SK-N-MC (cell line): ENCODE measurements around the gene KRTAP10-4.

ENCODE experiments used
- EZH2 ChIP-seq: fragments of 200-600 bp; sonication (generic); IDR thresholded peaks from one replicate; pipeline ENCODE4 v1.6.1; 2017; ENCODE audit warnings: antibody characterized with exemption
- POLR2AphosphoS5 ChIP-seq: IDR thresholded peaks from 2 replicates; pipeline ENCODE4 v1.6.1; 2012; ENCODE audit warnings: mild to moderate bottlenecking, low read depth, low read length, borderline replicate concordance

GRCh38 chr21:44568667-44569556 lies 4.6 kb upstream of the KRTAP10-4 start:
- TF ChIP-seq EZH2 (no peak), POLR2AphosphoS5 (no peak)
